ENCODE measurements around the gene ERC2.

- TF ChIP-seq EGR1 (IDR thresholded peaks at IDR 0.05; ENCODE audit: borderline replicate concordance, low read depth, low read length) (no peak), POLR2A (IDR thresholded peaks at IDR 0.05; ENCODE audit: control extremely low read depth in 1 of 2, low read depth in 2 of 2, low read length in 2 of 2) (no peak), KDM4A (IDR thresholded peaks at IDR 0.05; ENCODE audit: low read depth, low read length, severe bottlenecking) (no peak)
- TF ChIP-seq, protein P1, sequence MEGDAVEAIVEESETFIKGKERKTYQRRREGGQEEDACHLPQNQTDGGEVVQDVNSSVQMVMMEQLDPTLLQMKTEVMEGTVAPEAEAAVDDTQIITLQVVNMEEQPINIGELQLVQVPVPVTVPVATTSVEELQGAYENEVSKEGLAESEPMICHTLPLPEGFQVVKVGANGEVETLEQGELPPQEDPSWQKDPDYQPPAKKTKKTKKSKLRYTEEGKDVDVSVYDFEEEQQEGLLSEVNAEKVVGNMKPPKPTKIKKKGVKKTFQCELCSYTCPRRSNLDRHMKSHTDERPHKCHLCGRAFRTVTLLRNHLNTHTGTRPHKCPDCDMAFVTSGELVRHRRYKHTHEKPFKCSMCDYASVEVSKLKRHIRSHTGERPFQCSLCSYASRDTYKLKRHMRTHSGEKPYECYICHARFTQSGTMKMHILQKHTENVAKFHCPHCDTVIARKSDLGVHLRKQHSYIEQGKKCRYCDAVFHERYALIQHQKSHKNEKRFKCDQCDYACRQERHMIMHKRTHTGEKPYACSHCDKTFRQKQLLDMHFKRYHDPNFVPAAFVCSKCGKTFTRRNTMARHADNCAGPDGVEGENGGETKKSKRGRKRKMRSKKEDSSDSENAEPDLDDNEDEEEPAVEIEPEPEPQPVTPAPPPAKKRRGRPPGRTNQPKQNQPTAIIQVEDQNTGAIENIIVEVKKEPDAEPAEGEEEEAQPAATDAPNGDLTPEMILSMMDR (IDR thresholded peaks at IDR 0.05; ENCODE audit: control extremely low read depth in 1 of 3, insufficient read depth in 1 of 3, low read depth in 1 of 3, low read length in 3 of 3): no peak
These were observed 742.4 kb downstream of the ERC2 start for GRCh38 chr3:55725681-55726500.

All from H1 (cell line).